Measurements from ENCODE around the gene RSPO1. TPM values are rescaled to one million over a fixed set of nuclear protein-coding genes. Genes with fewer than 3 reads are reported as not detected.

The RSPO1 gene
- polyA plus RNA-seq, 1 experiment = not detected

GRCh38 chr1:37670133-37670532 is 35.4 kb upstream of the RSPO1 start:
- no peak overlapping the region for H3K27ac ChIP-seq (ENCODE audit: low read depth, low read length)
- ChIA-PET POLR2A (no interaction called here), CTCF (interaction anchor here (0.7 to 1.1 kb wide), 2 partner anchors 12 to 69 kb away, joined by 3 read pairs; no protein-coding TSS in a partner anchor)
- no peak overlapping the region for H3K4me3 ChIP-seq (ENCODE audit: low read depth, low read length)
- no peak for DNase-seq (ENCODE audit: low read depth, low spot score)
- TF ChIP-seq CTCF (IDR thresholded peaks at IDR 0.05; ENCODE audit: low read depth, low read length) = no peak
- H3K9me3 ChIP-seq (ENCODE audit: control insufficient read depth, insufficient read depth, low read length) = no peaks in the 10 kb centered on the region
- H3K27me3 ChIP-seq (ENCODE audit: control insufficient read depth, insufficient read depth, low read length) = peaks cover 41% of the 10 kb centered on the region

DNA sequence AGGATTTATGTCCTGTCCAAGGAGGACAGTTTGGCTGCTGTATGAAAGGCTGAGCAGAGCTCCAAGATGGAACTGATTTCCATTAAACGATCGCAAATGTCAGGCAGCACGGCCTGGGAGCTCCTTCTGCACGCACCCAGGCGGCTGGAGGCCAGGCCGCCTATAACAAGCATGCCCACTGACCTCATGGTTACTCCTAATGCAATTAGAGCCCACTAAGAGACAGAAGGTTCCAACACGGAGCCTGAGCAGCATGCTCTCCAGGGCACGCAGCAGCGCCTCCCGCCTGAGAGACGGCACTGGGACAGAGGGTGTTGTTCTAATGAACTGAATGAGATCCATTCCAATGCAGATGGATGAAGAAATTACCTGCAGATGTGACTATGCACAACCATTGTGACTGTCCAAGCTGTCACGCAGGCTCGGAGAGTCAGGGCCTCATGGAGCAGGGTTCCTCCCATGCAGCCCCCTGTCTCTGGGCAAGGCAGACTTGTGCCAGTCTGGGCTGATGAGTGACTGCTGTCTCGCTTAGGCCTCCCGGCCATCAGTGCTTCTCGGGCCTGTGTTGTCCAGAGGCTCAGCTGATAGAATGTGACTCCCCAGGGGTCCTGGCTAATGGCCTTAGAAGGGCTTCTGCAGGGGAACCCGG is 32.5 kb upstream of the RSPO1 start:
- Histone ChIP-seq H3K27me3 (ENCODE audit: control insufficient read depth, insufficient read depth, low read length) (peaks cover 29% of the 10 kb centered on the region), H3K9me3 (ENCODE audit: control insufficient read depth, insufficient read depth, low read length) (no peaks in the 10 kb centered on the region), H3K27ac (ENCODE audit: low read depth, low read length) (peak overlapping the region; percentile 21), H3K4me3 (ENCODE audit: low read depth, low read length) (no peak overlapping the region)
- POLR2A ChIA-PET = interaction anchor here (0.6 kb wide), 1 partner anchor 88 kb away, joined by 4 read pairs; no protein-coding TSS in a partner anchor
- CTCF ChIA-PET = interaction anchor here (1.0 to 1.6 kb wide), 2 partner anchors 15 to 64 kb away, joined by 4 to 7 read pairs; no protein-coding TSS in a partner anchor
- no peak for TF ChIP-seq CTCF (IDR thresholded peaks at IDR 0.05; ENCODE audit: low read depth, low read length)
- no peak for DNase-seq (ENCODE audit: low read depth, low spot score)

DNA sequence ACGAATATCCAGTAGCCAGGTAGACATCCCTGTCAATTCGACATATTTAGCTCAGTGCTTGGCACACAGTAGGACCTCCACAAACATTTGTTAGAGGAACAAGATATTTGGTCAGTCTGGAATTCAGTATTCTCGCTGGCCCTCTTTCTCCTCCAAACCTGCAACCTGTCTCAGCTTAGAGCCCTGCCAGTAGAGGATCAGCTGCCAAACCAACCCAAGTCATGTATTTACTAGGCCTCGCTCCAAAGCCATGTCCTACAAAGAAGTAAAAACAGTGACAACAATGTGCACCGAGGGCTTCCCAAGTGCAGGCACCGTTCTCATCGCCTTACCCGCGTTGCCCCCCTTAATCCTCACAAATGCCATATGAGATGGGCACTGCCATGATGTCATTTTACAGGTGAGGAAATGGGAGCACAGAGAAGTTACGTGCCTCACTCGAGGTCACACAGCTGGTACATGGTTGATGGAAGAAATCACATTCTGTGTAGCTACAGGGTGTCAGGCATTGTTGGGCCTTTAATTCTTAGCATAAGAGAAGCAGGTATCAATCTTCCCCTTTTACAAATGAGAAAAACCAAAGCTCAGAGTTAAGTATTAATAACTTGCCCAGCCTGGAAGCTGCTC is 31.7 kb upstream of the RSPO1 start:
- peak overlapping the region; percentile 21 for H3K27ac ChIP-seq (ENCODE audit: low read depth, low read length)
- ChIA-PET CTCF (interaction anchor here (1.0 to 1.6 kb wide), 2 partner anchors 15 to 63 kb away, joined by 4 to 7 read pairs; no protein-coding TSS in a partner anchor), POLR2A (no interaction called here)
- TF ChIP-seq CTCF (IDR thresholded peaks at IDR 0.05; ENCODE audit: low read depth, low read length) = no peak
- no peaks in the 10 kb centered on the region for H3K9me3 ChIP-seq (ENCODE audit: control insufficient read depth, insufficient read depth, low read length)
- peaks cover 28% of the 10 kb centered on the region for H3K27me3 ChIP-seq (ENCODE audit: control insufficient read depth, insufficient read depth, low read length)
- no peak overlapping the region for H3K4me3 ChIP-seq (ENCODE audit: low read depth, low read length)
- DNase-seq (ENCODE audit: low read depth, low spot score) = no peak

- no peak for TF ChIP-seq CTCF (IDR thresholded peaks at IDR 0.05; ENCODE audit: low read depth, low read length)
- no peak overlapping the region for H3K27ac ChIP-seq (ENCODE audit: low read depth, low read length)
- H3K27me3 ChIP-seq (ENCODE audit: control insufficient read depth, insufficient read depth, low read length) = peaks cover 32% of the 10 kb centered on the region
- no peak for DNase-seq (ENCODE audit: low read depth, low spot score)
- ChIA-PET CTCF (no interaction called here), POLR2A (no interaction called here)
- no peak overlapping the region for H3K4me3 ChIP-seq (ENCODE audit: low read depth, low read length)
- H3K9me3 ChIP-seq (ENCODE audit: control insufficient read depth, insufficient read depth, low read length) = no peaks in the 10 kb centered on the region
Observed at GRCh38 chr1:37663426-37664000, 28.8 kb upstream of the RSPO1 start.

All from AG04450 (cell line).